ENCODE results near the gene PAFAH1B2. TPM values are rescaled to one million over a fixed set of nuclear protein-coding genes. Genes with fewer than 3 reads are reported as not detected.

PAFAH1B2 gene
- total and polyA plus RNA-seq, 2 of the 8 experiments (the other 6 are each of a cell fraction or from before 2014, with no cell fraction given) = 38.2 to 161 TPM

DNA sequence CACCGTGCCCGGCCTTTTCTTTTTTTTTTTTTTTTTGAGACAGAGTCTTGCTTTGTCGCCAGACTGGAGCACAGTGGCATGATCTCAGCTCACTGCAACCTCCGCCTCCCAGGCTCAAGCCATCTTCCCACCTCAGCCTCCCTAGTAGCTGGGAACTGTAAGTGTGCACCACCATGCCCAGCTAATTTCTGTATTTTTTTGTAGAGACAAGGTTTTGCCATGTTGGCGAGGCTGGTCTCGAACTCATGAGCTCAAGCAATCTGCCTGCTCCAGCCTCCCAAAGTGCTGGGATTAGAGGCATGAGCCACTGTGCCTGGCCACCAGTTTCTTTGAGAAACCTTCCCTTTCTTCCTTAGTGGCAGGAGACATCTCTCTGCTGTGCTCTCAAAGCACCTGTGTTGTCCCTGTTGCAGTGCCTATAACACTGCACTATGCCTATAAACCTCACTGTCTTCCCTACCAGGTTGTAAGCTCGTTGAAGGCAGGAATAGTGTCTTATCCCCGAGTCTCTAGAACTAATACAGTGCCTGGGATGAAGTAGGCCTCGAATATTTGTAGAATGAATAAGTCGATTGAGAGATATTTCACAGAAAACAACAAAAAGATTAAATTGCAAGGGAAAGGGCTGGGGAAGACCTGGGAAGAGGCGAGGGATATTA lies 68.7 kb downstream of the PAFAH1B2 start (continued):
- TF ChIP-seq, protein P1, sequence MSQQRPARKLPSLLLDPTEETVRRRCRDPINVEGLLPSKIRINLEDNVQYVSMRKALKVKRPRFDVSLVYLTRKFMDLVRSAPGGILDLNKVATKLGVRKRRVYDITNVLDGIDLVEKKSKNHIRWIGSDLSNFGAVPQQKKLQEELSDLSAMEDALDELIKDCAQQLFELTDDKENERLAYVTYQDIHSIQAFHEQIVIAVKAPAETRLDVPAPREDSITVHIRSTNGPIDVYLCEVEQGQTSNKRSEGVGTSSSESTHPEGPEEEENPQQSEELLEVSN (IDR thresholded peaks at IDR 0.05) = no peak
- TF ChIP-seq SUZ12 (IDR thresholded peaks at IDR 0.05; ENCODE audit: low read length) (no peak), CHD2 (IDR thresholded peaks at IDR 0.05; ENCODE audit: low read length) (no peak), RAD21 (IDR thresholded peaks at IDR 0.05 in 1 of 2, conservative IDR thresholded peaks at IDR 0.05 in 1 of 2; ENCODE audit: low read depth in 2 of 2, low read length in 2 of 2) (no peak), RNF2 (IDR thresholded peaks at IDR 0.05; ENCODE audit: borderline replicate concordance, low read depth, low read length, missing control alignments, poor library complexity, severe bottlenecking) (no peak), EGR1 (IDR thresholded peaks at IDR 0.05; ENCODE audit: borderline replicate concordance, low read depth, low read length) (no peak)

Data from H1 (cell line).